PFSK-1 (cell line): Measurements from ENCODE around the gene C9orf50.

Source experiments
- POLR2AphosphoS5 ChIP-seq: IDR thresholded peaks from 2 replicates; pipeline ENCODE4 v1.6.1; 2012; ENCODE audit warnings: low read depth, mild to moderate bottlenecking, control low read depth, low read length, moderate library complexity
- TAF1 ChIP-seq: IDR thresholded peaks from 2 replicates; pipeline ENCODE4 v1.6.1; 2012; ENCODE audit warnings: low read length, control low read depth, borderline replicate concordance; ENCODE audit not compliant: insufficient read depth

- TF ChIP-seq POLR2AphosphoS5 (no peak), TAF1 (no peak)
Measured at GRCh38 chr9:129646252-129646651, 25.4 kb upstream of the C9orf50 start.
